ENCODE data around the gene SPINT1. TPM values are rescaled to one million over a fixed set of nuclear protein-coding genes. Genes with fewer than 3 reads are reported as not detected.

The SPINT1 gene
- total and polyA plus RNA-seq, 2 of the 13 experiments (the other 11 are each of a cell fraction or from before 2014, with no cell fraction given), result 0.49 to 2.5 TPM

DNA sequence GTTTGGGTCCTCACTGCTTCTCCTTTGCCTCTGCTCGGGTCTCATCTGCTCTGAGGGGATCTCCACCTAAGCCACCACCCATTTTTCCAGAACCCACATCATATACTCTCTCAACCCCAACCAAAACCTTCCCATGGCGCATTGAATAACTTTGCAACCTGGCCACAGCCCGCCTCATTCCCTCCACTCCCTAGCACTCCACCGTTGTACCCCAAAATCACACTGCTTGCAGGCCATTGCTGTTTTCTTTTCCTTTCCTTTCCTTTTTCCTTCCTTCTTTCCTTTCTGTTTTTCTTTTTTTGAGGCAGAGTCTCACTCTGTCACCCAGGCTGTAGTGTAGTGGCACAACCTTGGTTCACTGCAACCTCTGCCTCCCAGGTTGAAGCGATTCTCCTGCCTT is 47.3 kb downstream of the SPINT1 start:
- ATAC-seq (no peak), FAIRE-seq (no peak), DNase-seq (ENCODE audit: low spot score) (no peak)
- Histone ChIP-seq H3K79me2 (ENCODE audit: insufficient read depth, low read length) (peaks cover 17% of the 10 kb centered on the region), H3K4me1 (ENCODE audit: insufficient read depth, low read length) (peaks cover 35% of the 10 kb centered on the region), H3K4me3 (replicated peaks in 1 of 3; ENCODE audit: insufficient read depth in 1 of 3, low read depth in 2 of 3, low read length in 3 of 3) (no peak overlapping the region), H3K9me3 (ENCODE audit: low read length) (no peaks in the 10 kb centered on the region), H3K36me3 (replicated peaks in 1 of 2; ENCODE audit: control insufficient read depth in 1 of 2, insufficient read depth in 2 of 2, low read length in 2 of 2) (peaks cover 3 to 5% of the 10 kb centered on the region in 2 experiments; a peak in 4 of 5 replicates), H2AFZ (ENCODE audit: low read length) (no peak overlapping the region), H3K9ac (ENCODE audit: insufficient read depth, low read depth, low read length) (no peak overlapping the region), H3K4me2 (ENCODE audit: low read depth, low read length) (no peak overlapping the region), H4K20me1 (ENCODE audit: insufficient read depth, low read length) (no peaks in the 10 kb centered on the region), H3K27me3 (ENCODE audit: control insufficient read depth in 1 of 2, insufficient read depth in 2 of 2, low read length in 2 of 2) (no peaks in the 10 kb centered on the region; a peak in 1 of 5 replicates), H3K27ac (ENCODE audit: extremely low read length, insufficient read depth, low read length) (no peak overlapping the region)
- CTCF ChIA-PET (ENCODE audit: low intra/inter-chr PET ratio, low total read pairs), result interaction anchor here (5.3 kb wide), 1 partner anchor 33 kb away, joined by 80 read pairs; no protein-coding TSS in a partner anchor
- no TSS peak for BruUV-seq (replicated peaks)
- POLR2A ChIA-PET, result interaction anchor here (1.2 kb wide), 1 partner anchor 32 kb away, joined by 4 read pairs; no protein-coding TSS in a partner anchor
- TF ChIP-seq MTF1 (CRISPR knock-in tag; IDR thresholded peaks at IDR 0.05) (no peak), ZSCAN9 (CRISPR knock-in tag; IDR thresholded peaks at IDR 0.05; ENCODE audit: borderline replicate concordance) (no peak)
- TF ChIP-seq, protein P1, sequence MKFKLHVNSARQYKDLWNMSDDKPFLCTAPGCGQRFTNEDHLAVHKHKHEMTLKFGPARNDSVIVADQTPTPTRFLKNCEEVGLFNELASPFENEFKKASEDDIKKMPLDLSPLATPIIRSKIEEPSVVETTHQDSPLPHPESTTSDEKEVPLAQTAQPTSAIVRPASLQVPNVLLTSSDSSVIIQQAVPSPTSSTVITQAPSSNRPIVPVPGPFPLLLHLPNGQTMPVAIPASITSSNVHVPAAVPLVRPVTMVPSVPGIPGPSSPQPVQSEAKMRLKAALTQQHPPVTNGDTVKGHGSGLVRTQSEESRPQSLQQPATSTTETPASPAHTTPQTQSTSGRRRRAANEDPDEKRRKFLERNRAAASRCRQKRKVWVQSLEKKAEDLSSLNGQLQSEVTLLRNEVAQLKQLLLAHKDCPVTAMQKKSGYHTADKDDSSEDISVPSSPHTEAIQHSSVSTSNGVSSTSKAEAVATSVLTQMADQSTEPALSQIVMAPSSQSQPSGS (CRISPR knock-in tag; IDR thresholded peaks at IDR 0.05), result no peak
- in situ Hi-C loops (cut with HindIII; ENCODE audit: extremely low pct_ligation_motif_present, low pct_unique_long_range_greater_than_20kb), result loop anchor here (5.0 to 10.0 kb wide), 3 partner anchors 34 to 306 kb away; partner anchors contain the start of gene RAD51
- WGBS (ENCODE audit: low lambda C conversion rate), result 47% methylated on average over 5 of the region's 5 CpGs
- intact Hi-C loops (cut with micrococcal nuclease; ENCODE audit: unreplicated experiment), result loop anchor here (5.0 kb wide), 2 partner anchors 144 to 189 kb away; no protein-coding TSS in a partner anchor

DNA sequence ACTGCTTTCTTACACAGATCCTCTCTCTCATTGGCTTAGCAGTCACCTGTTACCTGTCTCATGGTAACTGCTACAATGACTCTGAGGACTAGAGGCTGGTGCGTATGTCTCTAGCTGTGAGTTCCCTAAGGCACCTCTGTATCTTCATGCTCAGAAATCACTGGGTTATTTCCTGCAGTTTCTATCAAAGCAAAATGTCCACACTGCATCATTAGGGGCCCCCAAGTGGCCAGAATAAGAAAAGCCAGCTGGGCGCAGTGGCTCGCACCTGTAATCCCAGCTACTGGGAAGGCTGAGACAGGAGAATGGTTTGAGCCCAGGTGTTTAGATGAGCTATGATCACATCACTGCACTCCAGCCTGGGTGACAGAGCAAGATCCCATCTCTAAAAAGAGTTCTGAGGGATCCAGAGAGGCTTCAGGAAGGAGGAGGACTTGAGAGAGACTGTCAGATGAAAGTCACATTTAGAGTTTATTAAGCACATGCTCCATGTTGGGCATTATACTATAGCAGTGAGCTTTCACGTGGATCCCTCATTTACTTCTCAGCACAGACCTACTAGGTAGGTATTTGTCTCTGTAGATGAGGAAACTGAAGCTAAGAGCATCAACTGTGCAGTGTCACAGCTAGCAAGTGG is 48.1 kb downstream of the SPINT1 start:
- DNase-seq (ENCODE audit: low spot score), result peak; percentile 40
- no peak overlapping the region for H3K9ac ChIP-seq (ENCODE audit: insufficient read depth, low read depth, low read length)
- no TSS peak for BruUV-seq (replicated peaks)
- no peaks in the 10 kb centered on the region for H3K9me3 ChIP-seq (ENCODE audit: low read length)
- H3K36me3 ChIP-seq (replicated peaks in 1 of 2; ENCODE audit: control insufficient read depth in 1 of 2, insufficient read depth in 2 of 2, low read length in 2 of 2), result peaks cover 4 to 6% of the 10 kb centered on the region in 2 experiments; a peak in 4 of 5 replicates
- peaks cover 17% of the 10 kb centered on the region for H3K79me2 ChIP-seq (ENCODE audit: insufficient read depth, low read length)
- CTCF ChIA-PET (ENCODE audit: low intra/inter-chr PET ratio, low total read pairs), result interaction anchor here (0.6 to 5.3 kb wide), 2 partner anchors 33 to 44 kb away, joined by 3 to 80 read pairs; no protein-coding TSS in a partner anchor
- POLR2A ChIA-PET, result interaction anchor here (0.5 to 1.5 kb wide), 3 partner anchors 33 to 181 kb away, joined by 3 to 6 read pairs (median 4); no protein-coding TSS in a partner anchor
- no peak overlapping the region for H3K4me3 ChIP-seq (replicated peaks in 1 of 3; ENCODE audit: insufficient read depth in 1 of 3, low read depth in 2 of 3, low read length in 3 of 3)
- peak; percentile 55 for FAIRE-seq
- peak overlapping the region; percentile 96 for H3K4me2 ChIP-seq (ENCODE audit: low read depth, low read length)
- H3K27ac ChIP-seq (ENCODE audit: extremely low read length, insufficient read depth, low read length), result no peak overlapping the region
- ATAC-seq, result peak; percentile 37
- in situ Hi-C loops (cut with HindIII; ENCODE audit: extremely low pct_ligation_motif_present, low pct_unique_long_range_greater_than_20kb), result loop anchor here (5.0 to 10.0 kb wide), 3 partner anchors 35 to 307 kb away; partner anchors contain the start of gene RAD51
- H3K27me3 ChIP-seq (ENCODE audit: control insufficient read depth in 1 of 2, insufficient read depth in 2 of 2, low read length in 2 of 2), result no peaks in the 10 kb centered on the region; a peak in 1 of 5 replicates
- intact Hi-C loops (cut with micrococcal nuclease; ENCODE audit: unreplicated experiment), result loop anchor here (1.0 to 5.0 kb wide), 3 partner anchors 33 to 190 kb away; no protein-coding TSS in a partner anchor
- H2AFZ ChIP-seq (ENCODE audit: low read length), result no peak overlapping the region
- 1% methylated on average over 4 of the region's 4 CpGs for WGBS (ENCODE audit: low lambda C conversion rate)
- H3K4me1 ChIP-seq (ENCODE audit: insufficient read depth, low read length), result peaks cover 36% of the 10 kb centered on the region
- H4K20me1 ChIP-seq (ENCODE audit: insufficient read depth, low read length), result no peaks in the 10 kb centered on the region
- TF ChIP-seq STAG1 (CRISPR knock-in tag; IDR thresholded peaks at IDR 0.05) (peak; percentile 78), RFXAP (CRISPR knock-in tag; IDR thresholded peaks at IDR 0.05; ENCODE audit: borderline replicate concordance) (no peak), YY1 (IDR thresholded peaks at IDR 0.05; ENCODE audit: insufficient read depth, insufficient replicate concordance, low read depth, low read length) (no peak)
- TF ChIP-seq, protein P2, sequence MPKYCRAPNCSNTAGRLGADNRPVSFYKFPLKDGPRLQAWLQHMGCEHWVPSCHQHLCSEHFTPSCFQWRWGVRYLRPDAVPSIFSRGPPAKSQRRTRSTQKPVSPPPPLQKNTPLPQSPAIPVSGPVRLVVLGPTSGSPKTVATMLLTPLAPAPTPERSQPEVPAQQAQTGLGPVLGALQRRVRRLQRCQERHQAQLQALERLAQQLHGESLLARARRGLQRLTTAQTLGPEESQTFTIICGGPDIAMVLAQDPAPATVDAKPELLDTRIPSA (CRISPR knock-in tag; IDR thresholded peaks at IDR 0.05; ENCODE audit: borderline replicate concordance), result no peak
- TF ChIP-seq, protein P3, sequence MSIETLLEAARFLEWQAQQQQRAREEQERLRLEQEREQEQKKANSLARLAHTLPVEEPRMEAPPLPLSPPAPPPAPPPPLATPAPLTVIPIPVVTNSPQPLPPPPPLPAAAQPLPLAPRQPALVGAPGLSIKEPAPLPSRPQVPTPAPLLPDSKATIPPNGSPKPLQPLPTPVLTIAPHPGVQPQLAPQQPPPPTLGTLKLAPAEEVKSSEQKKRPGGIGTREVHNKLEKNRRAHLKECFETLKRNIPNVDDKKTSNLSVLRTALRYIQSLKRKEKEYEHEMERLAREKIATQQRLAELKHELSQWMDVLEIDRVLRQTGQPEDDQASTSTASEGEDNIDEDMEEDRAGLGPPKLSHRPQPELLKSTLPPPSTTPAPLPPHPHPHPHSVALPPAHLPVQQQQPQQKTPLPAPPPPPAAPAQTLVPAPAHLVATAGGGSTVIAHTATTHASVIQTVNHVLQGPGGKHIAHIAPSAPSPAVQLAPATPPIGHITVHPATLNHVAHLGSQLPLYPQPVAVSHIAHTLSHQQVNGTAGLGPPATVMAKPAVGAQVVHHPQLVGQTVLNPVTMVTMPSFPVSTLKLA (IDR thresholded peaks at IDR 0.05), result peak; percentile 28; the same call in 1 of the 2 replicates
- TF ChIP-seq, protein P4, sequence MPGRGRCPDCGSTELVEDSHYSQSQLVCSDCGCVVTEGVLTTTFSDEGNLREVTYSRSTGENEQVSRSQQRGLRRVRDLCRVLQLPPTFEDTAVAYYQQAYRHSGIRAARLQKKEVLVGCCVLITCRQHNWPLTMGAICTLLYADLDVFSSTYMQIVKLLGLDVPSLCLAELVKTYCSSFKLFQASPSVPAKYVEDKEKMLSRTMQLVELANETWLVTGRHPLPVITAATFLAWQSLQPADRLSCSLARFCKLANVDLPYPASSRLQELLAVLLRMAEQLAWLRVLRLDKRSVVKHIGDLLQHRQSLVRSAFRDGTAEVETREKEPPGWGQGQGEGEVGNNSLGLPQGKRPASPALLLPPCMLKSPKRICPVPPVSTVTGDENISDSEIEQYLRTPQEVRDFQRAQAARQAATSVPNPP (CRISPR knock-in tag; IDR thresholded peaks at IDR 0.05), result no peak
